Measurements from ENCODE around the gene SEC14L1.

SEC14L1 gene

DNA sequence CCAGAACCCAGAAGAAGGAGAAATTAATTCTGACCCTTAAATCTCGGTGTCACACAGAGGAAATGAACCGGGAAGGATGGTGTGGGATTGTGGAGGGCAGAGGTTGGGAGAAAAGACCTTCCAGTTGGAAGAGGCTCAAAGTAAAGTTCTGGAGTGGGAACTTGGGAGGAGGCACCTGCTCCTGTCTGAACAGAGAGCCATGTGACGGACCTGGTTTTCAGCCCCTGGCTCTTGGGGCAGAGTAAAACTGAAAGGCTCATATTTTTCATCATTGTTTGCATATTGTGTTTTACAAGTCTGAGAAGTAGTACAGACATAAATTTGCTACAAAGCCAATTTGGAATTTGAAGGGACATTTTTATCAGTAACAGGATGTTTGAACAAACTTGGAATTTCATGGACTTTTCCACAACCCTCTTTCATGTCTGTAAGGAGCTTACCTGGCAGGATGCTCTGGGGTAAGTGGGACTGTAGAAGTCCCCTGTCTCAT is 24.4 kb upstream of the SEC14L1 start:
- no peak for DNase-seq

DNA sequence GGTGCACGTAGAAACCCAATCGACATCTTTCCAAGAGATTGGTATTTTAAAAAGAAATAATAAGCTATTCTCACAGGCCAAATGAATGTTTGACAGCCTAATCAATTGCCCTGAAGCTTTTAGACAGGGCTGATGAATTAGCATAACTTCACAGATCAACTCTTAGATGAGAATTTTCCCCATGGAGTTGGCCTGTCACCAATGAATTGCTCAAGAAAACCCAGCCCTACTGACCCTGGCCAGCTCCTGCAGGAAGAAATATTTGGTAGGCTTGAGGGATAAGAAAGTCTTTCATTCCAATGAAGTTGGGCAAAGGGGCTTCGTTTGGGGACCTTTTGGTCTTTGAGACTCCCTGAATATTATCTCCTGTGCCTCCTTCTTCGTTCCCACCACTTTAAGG is 23.4 kb upstream of the SEC14L1 start:
- DNase-seq: no peak

DNA sequence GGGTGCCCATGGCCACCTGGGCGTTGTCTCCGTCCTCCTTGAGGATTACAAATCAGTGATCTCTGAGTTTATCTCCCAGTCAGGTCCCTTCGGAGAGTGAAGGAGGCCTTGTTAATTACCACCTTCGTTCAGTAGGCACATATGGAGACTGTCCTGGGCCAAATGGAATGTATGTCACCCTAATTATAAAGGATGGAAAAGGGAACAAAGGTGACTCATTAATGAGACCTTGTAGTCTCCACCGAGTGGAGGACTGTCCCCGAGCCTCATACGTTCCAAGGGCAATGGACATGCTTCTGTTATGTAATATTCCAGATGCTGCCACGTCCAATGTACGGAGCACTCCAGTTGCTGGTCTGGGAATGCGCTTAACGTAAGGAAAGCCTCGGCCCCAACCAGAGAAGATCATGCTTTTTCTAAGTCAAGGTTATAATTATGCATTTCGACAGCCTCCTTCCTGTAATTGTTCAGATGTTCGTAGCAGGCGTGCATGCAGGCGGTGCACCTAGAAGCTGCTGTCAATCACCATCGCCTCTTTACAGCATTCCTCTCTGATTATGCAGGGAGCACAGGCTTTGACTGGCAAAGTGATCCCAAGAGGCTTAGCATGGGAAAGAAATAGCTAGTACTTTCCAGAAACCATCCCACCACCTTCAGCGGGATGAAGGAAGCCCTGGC is 22.4 kb upstream of the SEC14L1 start:
- no peak for DNase-seq

DNA sequence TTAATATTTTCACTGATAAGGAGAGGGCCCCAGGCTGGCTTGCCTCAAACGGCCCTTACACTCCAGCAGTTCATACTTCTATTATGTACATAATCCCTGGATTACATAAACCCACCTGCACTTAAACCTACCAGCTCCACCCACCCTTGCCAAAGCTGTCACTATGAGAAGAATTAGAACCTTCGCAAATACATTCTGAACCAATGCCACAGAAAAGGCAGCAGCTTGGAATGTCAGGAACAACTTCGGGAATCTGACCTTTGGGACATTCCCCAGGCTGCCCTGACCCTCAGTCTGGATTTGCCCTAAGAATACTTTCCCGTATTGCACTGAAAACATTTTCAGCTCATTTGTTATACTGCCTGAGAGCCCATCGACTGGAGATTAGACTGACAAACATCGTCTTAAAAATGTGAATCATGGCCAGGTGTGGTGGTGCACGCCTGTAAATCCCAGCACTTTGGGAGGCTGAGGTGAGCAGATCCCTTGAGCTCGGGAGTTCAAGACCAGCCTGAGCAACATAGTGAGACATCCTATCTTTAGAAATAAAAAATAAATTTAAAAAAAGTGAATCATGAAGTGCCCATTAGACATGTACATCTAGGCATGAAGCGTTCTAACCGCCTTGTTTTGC is 21.0 kb upstream of the SEC14L1 start:
- no peak for DNase-seq

DNA sequence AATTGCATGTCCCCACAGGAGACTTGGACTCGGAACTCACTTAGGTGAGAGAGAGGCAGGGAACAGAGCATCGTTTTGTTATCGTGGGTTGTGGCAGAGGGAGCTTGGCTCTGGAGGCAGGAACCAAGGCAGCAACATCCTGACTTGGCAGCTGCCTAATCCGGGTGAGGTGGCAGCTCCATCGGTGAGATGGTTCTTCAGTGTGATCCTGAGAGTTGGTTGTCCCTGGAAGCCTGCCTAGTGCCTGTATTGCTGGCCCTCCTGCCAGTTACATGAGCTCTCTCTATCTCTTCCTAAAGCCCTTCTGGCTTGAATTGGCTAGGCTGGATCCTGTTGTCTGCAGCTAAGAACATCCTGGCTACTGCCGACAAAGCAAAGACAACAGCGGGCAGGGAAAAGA is 19.9 kb upstream of the SEC14L1 start:
- no peak for DNase-seq

DNA sequence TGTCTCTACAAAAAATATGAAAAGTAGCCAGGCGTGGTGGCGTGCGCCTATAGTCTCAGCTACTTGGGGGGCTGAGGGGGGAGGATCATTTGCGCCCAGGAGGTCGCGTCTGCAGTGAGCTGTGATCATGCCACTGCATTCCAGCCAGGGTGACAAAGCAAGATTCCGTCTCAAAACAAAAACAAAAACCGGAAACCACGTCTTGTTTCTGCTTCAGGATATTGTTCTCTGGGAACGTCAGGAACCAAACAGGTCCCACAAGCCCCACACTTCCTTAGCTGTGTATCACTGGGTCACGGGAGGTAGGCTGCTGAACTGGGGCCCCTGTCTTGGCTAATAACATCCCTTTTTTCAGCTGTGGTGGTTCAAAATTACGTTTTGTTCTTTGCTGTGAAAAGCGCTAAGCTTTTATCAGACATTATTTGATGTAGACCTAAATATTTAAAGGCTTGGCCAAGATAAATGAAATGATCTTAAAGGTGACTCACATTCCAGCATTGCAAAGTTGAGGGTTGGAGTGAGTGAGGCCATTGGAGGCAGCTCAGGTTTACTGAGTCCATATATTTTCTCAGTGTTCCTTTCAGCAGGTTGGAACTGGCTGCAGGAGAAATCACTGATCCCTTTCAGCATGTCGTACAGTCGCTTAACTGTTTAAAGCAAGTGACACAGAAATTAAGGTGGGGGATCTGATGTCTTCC is 16.4 kb upstream of the SEC14L1 start:
- no peak for DNase-seq

DNA sequence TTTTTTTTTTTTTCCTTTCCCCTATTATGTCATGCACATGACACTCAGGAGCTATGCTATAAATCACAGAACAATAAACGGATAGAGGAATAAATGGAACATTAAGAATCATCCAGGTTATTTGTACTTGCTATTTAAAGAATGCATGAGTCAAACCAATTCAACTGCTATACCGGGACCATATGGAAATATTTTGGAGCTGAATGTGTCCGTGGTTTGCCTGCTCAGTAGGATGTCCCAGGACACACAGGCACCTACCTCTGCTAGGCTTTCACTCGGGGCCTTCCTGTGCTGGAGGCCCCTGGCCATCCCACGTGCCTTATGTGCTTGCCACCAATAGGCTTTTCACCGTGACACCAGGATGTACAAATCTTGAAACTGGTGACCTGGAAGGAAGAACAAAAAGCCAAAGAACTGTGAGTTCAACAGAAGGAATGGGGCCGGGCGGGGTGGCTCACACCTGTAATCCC is 15.3 kb upstream of the SEC14L1 start:
- no peak for DNase-seq

DNA sequence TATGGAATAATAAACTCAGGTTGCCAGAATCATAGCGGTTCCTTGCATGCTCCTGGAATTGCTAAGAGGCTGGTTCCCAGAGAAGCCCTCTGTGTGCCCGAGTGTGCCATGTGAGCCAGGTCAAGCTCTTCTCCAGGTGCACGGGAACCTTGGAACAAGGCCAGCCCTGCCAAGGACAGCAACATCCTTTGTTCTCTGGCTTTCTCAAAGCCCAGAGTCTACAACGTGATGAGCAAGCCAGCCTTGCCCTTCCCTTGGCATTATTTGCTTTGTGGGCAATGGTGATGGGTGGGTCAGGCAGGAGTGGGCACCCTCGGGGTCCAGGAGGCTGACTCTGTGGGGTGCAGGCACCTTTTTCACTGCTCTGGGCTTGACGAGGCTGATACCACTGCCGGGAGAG is 14.2 kb upstream of the SEC14L1 start:
- DNase-seq: no peak

DNA sequence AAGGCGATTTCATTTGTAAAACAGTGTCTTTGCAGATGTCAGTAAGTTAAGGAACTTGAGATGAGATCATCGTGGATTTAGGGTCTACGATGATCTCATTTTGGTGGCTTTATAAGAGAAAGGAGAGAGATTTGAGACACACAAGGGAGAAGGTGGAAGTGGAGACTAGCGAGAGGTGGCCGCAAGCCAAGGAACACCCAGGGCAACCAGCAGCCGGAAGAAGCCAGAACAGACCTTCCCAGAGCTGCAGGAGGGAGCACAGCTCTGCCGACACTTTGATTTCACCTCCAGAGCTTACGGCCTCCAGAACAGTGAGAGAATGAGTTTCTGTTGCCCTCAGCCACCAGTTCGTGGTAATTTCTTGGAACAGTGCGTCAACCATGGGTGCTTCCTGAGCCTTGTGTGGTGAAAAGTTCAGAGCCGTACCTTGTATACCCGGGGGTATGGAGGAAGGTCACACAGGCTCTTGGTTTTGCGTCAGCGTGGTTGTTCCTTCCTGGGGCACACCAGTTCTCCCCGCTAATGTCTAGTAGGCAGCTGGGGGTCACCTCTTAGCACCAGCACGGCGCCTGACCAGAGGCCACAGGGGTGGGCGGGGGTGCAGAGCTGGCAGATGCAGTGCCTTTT is 12.9 kb upstream of the SEC14L1 start:
- DNase-seq: peak; percentile 81

DNA sequence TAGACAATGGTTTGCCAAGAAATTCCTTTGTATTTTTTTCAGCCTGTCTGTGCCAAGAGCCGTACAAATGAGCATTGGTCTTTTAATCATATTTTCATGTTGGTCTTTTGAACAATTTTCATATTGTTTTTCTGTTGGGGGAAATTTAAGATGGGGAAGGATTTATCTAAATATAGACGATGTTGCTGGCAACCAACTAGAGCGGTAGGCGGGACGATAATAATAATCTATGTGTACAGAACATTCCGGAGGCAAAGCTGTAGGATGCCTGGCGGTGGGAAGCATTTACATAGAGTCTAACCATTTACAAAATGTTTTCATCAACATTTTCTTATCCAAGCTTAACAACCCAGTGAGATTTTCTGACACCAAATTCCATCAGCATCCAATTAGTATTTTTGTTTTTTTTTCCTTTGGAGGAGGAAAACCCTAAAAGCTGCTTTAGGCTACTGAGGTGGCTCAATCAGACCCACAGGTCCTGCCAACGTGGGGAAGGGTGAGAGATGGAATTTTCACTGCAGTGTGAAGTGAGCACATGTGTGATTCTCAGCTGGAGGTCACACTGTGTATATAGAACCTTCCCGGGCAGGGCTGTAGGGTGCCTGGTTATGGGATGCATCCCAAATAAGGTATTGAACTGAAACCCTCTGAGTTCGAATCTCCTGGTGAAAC is 11.7 kb upstream of the SEC14L1 start:
- no peak for DNase-seq

DNA sequence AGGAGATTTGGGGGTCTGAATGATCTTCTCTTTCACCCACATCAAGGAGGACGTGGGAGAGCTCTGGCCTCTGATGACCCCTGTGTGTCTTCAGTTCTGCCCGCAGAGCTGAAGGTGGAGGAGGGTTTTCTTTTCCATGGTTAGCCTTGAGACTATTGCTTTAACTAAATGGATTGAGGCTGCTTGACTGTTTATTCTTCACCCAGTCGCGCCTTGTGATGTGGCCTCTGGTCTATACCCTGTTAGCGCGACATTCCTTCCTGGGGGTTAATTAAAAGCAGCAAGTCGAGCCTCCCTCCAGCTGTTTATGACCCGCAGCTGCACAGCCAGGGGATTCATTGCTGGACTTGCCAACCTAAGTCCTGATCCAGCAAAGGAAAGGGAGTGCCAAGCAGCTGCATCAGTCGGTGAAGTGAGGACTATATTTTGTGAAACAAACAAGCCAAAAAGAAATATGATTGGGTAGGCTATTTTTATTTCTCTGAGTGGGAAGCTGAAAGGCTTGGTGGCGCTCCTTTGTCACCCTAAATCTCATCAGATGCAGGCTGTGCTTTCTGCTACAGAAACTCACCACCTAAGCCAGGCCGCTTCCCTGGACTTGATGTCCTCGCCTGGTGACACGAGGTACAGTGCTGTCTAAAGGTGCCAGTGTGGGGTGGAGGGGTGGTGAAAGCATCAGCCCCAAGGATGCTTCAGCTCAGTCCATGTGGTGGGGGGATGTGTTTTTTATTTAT is 11.0 kb upstream of the SEC14L1 start:
- DNase-seq: no peak

DNA sequence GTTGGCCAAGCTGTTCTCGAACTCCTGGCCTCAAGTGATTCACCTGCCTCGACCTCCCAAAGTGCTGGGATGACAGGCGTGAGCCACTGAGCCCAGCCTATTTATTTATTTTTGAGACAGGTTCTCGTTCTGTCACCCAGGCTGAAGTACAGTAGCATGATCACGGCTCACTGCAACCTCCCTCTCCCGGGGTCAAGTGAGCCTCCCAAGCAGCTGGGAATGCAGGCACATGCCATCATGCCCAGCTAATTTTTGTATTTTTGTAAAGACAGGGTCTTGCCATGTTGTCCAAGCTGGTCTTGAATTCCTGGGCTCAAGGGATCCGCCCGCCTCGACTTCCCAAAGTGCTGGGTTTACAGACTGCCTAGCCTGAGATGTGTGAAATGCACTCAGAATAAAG is 10.2 kb upstream of the SEC14L1 start:
- DNase-seq: no peak

DNA sequence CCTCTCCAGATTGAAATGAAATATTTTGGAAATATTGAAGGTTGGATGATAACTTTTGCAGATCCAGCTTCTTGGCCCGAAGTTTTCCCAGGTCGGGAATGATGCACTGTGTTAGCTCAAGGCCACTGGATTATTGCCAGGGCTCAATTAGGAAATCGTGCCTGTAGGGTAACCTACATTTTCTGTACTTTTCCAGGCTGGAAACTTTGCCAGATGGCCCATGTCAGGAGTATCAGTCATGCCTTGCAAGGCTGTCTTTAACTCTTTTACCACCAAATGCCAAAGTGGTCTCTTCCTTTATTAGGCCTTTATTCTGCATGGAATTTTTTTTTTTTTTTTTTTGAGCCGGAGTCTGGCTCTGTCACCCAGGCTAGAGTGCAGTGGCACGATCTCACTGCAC is 8.9 kb upstream of the SEC14L1 start:
- DNase-seq: no peak

DNA sequence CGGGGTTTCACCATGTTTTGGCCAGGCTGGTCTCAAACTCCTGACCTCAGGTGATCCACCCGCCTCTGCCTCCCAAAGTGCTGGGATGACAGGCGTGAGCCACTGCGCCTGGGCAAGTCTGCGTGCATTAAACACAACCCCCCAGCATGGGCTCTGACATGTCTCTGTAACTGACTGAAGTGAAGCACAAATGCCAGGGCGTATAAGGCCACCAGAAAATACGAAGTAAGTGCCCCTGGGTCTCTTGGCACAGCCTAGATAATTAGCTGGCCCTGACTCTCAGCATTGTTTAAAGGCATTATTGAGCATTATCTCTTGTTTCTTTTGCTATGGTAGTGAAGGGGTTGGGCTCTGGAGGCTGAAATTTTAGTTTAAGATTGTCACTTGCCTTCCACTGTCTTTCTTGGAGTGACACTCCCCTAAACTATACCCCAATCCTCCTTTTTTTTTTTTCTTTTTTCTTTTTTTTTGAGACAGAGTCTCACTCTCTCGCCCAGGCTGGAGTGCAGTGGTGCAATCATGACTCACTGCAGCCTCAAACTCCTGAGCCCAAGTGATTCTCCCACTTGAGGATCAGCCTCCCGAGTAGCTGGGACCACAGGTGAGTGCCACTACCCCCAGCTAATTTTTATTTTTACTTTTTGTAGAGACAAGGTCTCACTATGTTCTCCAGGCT is 8.2 kb upstream of the SEC14L1 start:
- no peak for DNase-seq

DNA sequence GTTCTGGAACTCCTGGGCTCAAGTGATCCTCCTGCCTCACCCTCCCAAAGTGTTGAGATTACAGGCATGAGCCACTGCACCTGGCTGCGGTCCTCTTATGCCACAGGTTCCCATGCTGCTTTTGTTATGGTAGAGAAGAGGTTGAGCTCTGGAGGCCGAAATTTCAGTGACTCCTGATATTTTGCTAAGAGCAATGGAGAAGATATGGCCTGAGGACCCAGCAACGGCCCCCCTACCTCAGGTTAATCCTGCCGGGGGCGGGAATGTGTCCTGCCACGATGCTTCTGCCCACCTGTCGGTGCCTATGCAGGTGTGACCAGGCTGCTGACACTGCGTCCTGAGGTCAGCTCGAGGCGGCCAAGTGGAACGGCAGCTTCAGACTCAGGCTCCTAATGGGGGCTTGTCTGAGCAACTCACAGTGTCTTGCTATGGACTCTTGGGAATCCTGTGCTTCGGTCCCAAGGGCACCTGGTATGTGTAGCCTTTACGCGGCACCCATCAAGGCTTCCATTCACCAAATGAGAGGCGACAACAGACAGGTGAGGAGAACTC is 7.6 kb upstream of the SEC14L1 start:
- DNase-seq: no peak

DNA sequence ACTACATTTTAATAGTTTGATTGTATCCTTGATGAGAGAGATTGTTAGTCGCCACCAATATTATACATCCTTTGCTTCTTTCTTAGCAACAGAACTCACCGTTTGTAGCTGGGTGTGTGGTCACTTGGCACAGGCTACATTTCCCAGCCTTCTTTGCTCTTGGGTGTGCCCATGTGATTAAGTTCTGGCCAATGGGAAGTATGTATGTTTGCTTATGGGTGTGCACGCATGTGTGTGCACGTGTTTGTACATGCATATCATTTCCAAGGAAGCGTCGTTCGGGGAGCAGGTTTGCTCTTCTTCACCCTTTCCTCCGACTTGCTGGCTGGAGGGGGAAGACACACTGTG is 4.4 kb upstream of the SEC14L1 start:
- DNase-seq: no peak

DNA sequence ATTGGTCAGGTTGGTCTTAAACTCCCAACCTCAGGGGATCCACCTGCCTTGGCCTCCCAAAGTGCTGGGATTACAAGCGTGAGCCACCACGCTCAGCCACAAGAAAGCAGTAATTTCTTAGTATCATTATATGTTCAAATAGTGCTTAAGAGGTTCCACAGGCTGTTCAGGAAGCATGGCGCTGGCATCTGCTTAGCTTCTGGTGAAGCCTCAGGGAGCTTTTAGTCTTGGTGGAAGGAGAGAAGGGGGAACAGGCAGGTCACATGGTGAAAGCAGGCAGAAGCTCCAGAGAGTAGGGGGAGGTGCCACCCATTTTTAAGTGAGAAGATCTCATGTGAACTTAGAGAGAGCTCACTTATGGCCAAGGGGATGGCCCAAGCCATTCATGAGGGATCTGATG is 3.7 kb upstream of the SEC14L1 start:
- DNase-seq: no peak

DNA sequence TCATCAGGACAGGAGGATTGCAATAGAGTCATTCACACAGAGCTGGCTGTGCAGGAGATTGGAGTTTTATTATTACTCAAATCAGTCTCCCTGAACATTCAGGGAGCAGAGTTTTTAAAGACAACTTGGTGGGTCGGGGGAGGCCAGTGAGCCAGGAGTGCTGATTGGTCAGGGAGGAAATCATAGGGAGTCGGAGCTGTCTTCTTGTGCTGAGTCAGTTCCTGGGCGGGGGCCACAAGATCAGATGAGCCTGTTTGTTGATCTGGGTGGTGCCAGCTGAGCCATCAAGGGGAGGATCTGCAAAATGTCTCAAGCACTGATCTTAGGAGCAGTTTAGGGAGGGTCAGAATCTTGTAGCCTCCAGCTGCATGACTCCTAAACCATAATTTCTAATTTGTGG is 2.9 kb upstream of the SEC14L1 start:
- peak; percentile 74 for DNase-seq

DNA sequence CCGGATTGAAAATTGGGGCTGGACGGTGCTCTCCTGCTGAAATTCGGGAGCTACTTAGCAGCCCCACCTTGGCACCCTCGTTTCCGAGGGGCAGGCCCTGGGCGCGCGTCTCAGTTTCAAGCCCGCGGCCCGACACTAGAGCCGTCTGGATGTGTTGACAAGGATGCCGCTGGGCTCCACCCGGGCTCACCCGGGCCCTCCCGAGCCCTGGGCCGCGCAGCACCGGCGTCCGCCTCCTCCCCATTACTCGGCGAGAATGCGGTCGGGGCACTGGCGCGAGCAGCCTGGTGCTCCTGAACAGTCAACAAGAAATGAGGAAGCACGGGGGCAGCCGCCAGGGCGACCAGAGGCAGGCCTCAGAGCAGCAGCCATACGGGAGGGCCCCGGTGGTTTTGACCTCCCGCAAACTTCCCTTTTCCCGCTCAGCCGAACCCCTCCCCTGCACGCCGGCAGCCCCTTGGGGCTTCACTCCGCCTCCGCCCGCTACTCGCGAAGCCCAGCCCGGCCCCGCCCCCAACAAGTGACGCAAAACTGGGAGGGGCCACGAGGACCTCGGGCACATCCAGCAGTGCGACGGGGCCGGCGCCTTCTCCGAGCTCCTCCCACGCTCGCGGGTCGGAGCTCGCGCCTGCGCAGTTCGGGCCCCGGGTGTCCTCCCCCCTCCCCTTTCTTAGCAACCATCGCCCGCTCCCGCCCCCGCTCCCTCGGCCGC is 447 bp upstream of the SEC14L1 start:
- DNase-seq: peak; percentile 100

DNA sequence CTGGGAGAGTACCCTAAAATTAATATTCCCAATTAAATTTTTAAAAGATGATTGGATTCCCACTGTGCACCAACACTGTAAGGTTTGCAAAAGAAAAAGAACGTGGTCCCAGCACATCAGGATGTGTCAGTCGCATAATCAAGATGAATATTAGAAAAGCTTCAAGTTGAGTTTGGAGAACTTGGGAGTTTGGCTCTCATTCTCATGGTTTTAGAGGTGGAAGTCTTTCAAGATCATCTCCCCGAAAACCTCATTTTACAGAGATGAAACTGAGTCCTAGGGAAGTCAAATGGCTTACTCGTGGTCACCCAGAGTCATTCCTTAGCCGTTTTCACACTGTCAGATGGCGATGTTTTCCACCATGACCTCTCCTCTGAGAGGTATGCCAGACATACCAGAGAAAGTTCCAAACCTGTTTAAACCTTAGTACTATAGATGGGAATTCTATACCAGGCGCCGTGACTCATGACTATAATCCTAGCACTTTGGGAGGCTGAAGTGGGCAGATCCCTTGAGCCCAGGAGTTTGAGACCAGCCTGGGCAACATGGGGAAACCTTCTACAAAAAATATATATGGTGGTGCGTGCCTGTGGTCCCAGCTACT is 1.2 kb downstream of the SEC14L1 start:
- DNase-seq: no peak
